Measurements from ENCODE around the gene IQCK.
"Not testable (repeated sequence)": the region's sequence is repeated elsewhere in the genome, so short reads cannot be mapped to it uniquely, and the experiment has no call there.

The IQCK gene

GRCh38 chr16:19783363-19784182 is 65.5 kb downstream of the IQCK start:
- Histone ChIP-seq H3K36me3 (ENCODE audit: insufficient read depth, low read length) (no peaks in the 10 kb centered on the region), H3K4me1 (ENCODE audit: insufficient read depth, low read length) (peaks cover 10% of the 10 kb centered on the region), H3K4me3 (ENCODE audit: low read length) (no peak overlapping the region), H2AFZ (ENCODE audit: low read depth, low read length) (no peak overlapping the region), H3K27me3 (ENCODE audit: insufficient read depth, low read length) (no peaks in the 10 kb centered on the region), H3K9me3 (ENCODE audit: low read length) (no peaks in the 10 kb centered on the region)

GRCh38 chr16:19784183-19784736 is 66.2 kb downstream of the IQCK start:
- Histone ChIP-seq H3K36me3 (ENCODE audit: insufficient read depth, low read length) (no peaks in the 10 kb centered on the region), H3K27me3 (ENCODE audit: insufficient read depth, low read length) (no peaks in the 10 kb centered on the region), H3K4me1 (ENCODE audit: insufficient read depth, low read length) (peaks cover 10% of the 10 kb centered on the region), H3K9me3 (ENCODE audit: low read length) (no peaks in the 10 kb centered on the region), H3K4me3 (ENCODE audit: low read length) (no peak overlapping the region), H2AFZ (ENCODE audit: low read depth, low read length) (no peak overlapping the region)

GRCh38 chr16:19785081-19785480 is 67.0 kb downstream of the IQCK start:
- Histone ChIP-seq H3K27me3 (ENCODE audit: insufficient read depth, low read length) (no peaks in the 10 kb centered on the region), H3K4me3 (ENCODE audit: low read length) (no peak overlapping the region), H3K4me1 (ENCODE audit: insufficient read depth, low read length) (peaks cover 10% of the 10 kb centered on the region), H3K36me3 (ENCODE audit: insufficient read depth, low read length) (no peaks in the 10 kb centered on the region), H3K9me3 (ENCODE audit: low read length) (no peaks in the 10 kb centered on the region), H2AFZ (ENCODE audit: low read depth, low read length) (no peak overlapping the region)

GRCh38 chr16:19785512-19786130 is 67.5 kb downstream of the IQCK start:
- Histone ChIP-seq H3K4me3 (ENCODE audit: low read length) (no peak overlapping the region), H3K27me3 (ENCODE audit: insufficient read depth, low read length) (no peaks in the 10 kb centered on the region), H3K36me3 (ENCODE audit: insufficient read depth, low read length) (no peaks in the 10 kb centered on the region), H3K9me3 (ENCODE audit: low read length) (no peaks in the 10 kb centered on the region), H2AFZ (ENCODE audit: low read depth, low read length) (no peak overlapping the region), H3K4me1 (ENCODE audit: insufficient read depth, low read length) (peaks cover 10% of the 10 kb centered on the region)

- H3K4me3 ChIP-seq (ENCODE audit: low read length); H3K4me1 ChIP-seq (ENCODE audit: insufficient read depth, low read length); H2AFZ ChIP-seq (ENCODE audit: low read depth, low read length); H3K27me3 ChIP-seq (ENCODE audit: insufficient read depth, low read length); H3K36me3 ChIP-seq (ENCODE audit: insufficient read depth, low read length): not testable (repeated sequence)
- peaks cover 11% of the 10 kb centered on the region for H3K9me3 ChIP-seq (ENCODE audit: low read length)
These were observed 83.3 kb downstream of the IQCK start for GRCh38 chr16:19801369-19801768.

- not testable (repeated sequence) for H3K4me3 ChIP-seq (ENCODE audit: low read length); H3K27me3 ChIP-seq (ENCODE audit: insufficient read depth, low read length); H2AFZ ChIP-seq (ENCODE audit: low read depth, low read length); H3K36me3 ChIP-seq (ENCODE audit: insufficient read depth, low read length); H3K4me1 ChIP-seq (ENCODE audit: insufficient read depth, low read length)
- H3K9me3 ChIP-seq (ENCODE audit: low read length) = peaks cover 13% of the 10 kb centered on the region
These were observed 83.8 kb downstream of the IQCK start for GRCh38 chr16:19801824-19802223.

- Histone ChIP-seq H3K9me3 (ENCODE audit: low read length) (peaks cover 16% of the 10 kb centered on the region), H3K27me3 (ENCODE audit: insufficient read depth, low read length) (no peaks in the 10 kb centered on the region), H3K4me1 (ENCODE audit: insufficient read depth, low read length) (no peaks in the 10 kb centered on the region), H2AFZ (ENCODE audit: low read depth, low read length) (no peak overlapping the region), H3K36me3 (ENCODE audit: insufficient read depth, low read length) (no peaks in the 10 kb centered on the region), H3K4me3 (ENCODE audit: low read length) (no peak overlapping the region)
These were observed 84.5 kb downstream of the IQCK start for GRCh38 chr16:19802612-19803011.

- Histone ChIP-seq H3K4me1 (ENCODE audit: insufficient read depth, low read length) (no peaks in the 10 kb centered on the region), H3K36me3 (ENCODE audit: insufficient read depth, low read length) (no peaks in the 10 kb centered on the region), H2AFZ (ENCODE audit: low read depth, low read length) (no peak overlapping the region), H3K4me3 (ENCODE audit: low read length) (no peak overlapping the region), H3K9me3 (ENCODE audit: low read length) (peaks cover 16% of the 10 kb centered on the region), H3K27me3 (ENCODE audit: insufficient read depth, low read length) (no peaks in the 10 kb centered on the region)
These were observed 86.7 kb downstream of the IQCK start for GRCh38 chr16:19804538-19805323.

- no peak overlapping the region for H3K4me3 ChIP-seq (ENCODE audit: low read length)
- no peaks in the 10 kb centered on the region for H3K27me3 ChIP-seq (ENCODE audit: insufficient read depth, low read length)
- peaks cover 16% of the 10 kb centered on the region for H3K9me3 ChIP-seq (ENCODE audit: low read length)
- no peaks in the 10 kb centered on the region for H3K4me1 ChIP-seq (ENCODE audit: insufficient read depth, low read length)
- H3K36me3 ChIP-seq (ENCODE audit: insufficient read depth, low read length) = no peaks in the 10 kb centered on the region
- H2AFZ ChIP-seq (ENCODE audit: low read depth, low read length) = no peak overlapping the region
These were observed 87.5 kb downstream of the IQCK start for GRCh38 chr16:19805459-19806162.

- H3K9me3 ChIP-seq (ENCODE audit: low read length) = peaks cover 21% of the 10 kb centered on the region
- H3K27me3 ChIP-seq (ENCODE audit: insufficient read depth, low read length) = no peaks in the 10 kb centered on the region
- H3K4me1 ChIP-seq (ENCODE audit: insufficient read depth, low read length) = no peaks in the 10 kb centered on the region
- no peak overlapping the region for H2AFZ ChIP-seq (ENCODE audit: low read depth, low read length)
- no peaks in the 10 kb centered on the region for H3K36me3 ChIP-seq (ENCODE audit: insufficient read depth, low read length)
- H3K4me3 ChIP-seq (ENCODE audit: low read length) = no peak overlapping the region
These were observed 90.1 kb downstream of the IQCK start for GRCh38 chr16:19808061-19808641.

- H3K9me3 ChIP-seq (ENCODE audit: low read length) = peaks cover 21% of the 10 kb centered on the region
- no peak overlapping the region for H2AFZ ChIP-seq (ENCODE audit: low read depth, low read length)
- no peaks in the 10 kb centered on the region for H3K4me1 ChIP-seq (ENCODE audit: insufficient read depth, low read length)
- H3K27me3 ChIP-seq (ENCODE audit: insufficient read depth, low read length) = no peaks in the 10 kb centered on the region
- H3K4me3 ChIP-seq (ENCODE audit: low read length) = no peak overlapping the region
- no peaks in the 10 kb centered on the region for H3K36me3 ChIP-seq (ENCODE audit: insufficient read depth, low read length)
These were observed 91.1 kb downstream of the IQCK start for GRCh38 chr16:19809121-19809635.

GRCh38 chr16:19809693-19810092 is 91.6 kb downstream of the IQCK start:
- no peak overlapping the region for H3K4me3 ChIP-seq (ENCODE audit: low read length)
- H3K9me3 ChIP-seq (ENCODE audit: low read length) = peaks cover 21% of the 10 kb centered on the region
- H2AFZ ChIP-seq (ENCODE audit: low read depth, low read length) = no peak overlapping the region
- H3K36me3 ChIP-seq (ENCODE audit: insufficient read depth, low read length) = no peaks in the 10 kb centered on the region
- no peaks in the 10 kb centered on the region for H3K4me1 ChIP-seq (ENCODE audit: insufficient read depth, low read length)
- H3K27me3 ChIP-seq (ENCODE audit: insufficient read depth, low read length) = no peaks in the 10 kb centered on the region

All from neuron (in vitro differentiated cells).